Left forelimb (tissue), 1 donor: ENCODE measurements around the gene PRR35.

Source experiments
- DNase-seq: peaks from one replicate; pipeline ENCODE4 v3.0.0-alpha.2; 2018; ENCODE audit warnings: low spot score

PRR35 gene

DNA sequence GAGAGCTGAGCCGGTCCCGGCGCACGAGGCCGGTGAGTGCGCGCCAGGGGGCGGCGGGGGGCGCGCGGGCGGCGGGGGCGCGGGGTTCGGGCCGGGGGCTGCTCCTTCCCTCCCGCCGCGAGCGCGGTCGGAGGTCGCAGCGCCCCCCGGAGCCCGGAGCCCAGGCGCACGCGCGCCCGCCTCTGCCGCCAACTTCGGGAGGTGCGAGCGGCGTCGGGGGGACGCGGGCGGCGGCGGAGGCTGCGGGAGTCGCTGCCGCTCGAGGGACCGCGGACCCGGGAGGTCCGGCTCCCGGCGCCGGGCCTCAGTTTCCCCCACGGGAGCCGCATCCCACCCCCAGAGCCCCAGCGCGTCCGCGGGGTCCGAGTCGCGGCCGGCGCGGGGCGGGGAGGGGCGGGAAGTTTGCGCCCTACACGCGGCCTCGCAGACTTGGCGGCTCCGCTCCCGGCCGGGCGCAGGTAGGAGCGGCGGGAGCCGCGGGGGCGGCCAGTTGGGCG is at the start of gene PRR35:
PRR35 (plus strand) TSS at position 191 of the 497 bp plus-strand sequence. CDS start 2,901 bp downstream, outside the sequence.
- no peak for DNase-seq

DNA sequence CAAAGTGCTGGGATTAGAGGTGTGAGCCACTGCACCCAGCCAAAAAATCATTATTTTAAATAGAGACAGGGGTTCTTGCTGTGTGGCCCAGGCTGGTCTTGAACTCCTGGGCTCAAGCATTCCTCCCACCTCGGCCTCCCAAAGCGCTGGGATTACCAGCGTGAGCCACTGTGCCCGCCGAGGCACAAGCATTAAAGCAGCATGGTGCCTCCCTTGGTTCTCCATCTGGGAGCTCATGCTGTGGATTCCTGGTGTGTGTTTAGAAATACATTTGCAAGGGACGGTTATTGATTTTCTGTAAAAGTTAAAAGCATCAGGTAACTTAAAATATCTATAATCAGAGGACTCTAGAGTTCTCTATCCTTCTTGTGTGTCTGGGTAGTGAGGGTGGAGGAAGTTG is 47.4 kb upstream of the PRR35 start:
- no peak for DNase-seq

DNA sequence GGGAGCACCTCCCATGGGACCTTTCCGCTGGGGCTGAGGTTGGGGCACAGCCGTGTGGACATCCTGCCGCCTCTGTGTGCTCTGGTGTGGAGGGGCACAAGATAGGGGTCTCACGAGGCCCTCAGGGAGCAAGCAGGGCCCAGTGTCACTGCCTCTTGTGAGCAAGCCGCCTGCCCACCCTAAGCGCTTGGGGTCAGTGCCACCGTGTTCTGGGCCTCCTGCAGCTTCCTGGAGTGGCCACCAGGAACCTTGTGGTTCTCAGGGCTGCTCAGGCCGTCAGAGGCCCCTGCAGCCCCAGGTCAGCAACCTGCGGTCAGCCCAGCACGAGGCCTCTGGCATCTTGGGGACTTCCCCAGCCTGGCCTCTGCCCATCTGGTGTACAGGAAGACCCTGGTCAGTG is 46.2 kb upstream of the PRR35 start:
- no peak for DNase-seq

DNA sequence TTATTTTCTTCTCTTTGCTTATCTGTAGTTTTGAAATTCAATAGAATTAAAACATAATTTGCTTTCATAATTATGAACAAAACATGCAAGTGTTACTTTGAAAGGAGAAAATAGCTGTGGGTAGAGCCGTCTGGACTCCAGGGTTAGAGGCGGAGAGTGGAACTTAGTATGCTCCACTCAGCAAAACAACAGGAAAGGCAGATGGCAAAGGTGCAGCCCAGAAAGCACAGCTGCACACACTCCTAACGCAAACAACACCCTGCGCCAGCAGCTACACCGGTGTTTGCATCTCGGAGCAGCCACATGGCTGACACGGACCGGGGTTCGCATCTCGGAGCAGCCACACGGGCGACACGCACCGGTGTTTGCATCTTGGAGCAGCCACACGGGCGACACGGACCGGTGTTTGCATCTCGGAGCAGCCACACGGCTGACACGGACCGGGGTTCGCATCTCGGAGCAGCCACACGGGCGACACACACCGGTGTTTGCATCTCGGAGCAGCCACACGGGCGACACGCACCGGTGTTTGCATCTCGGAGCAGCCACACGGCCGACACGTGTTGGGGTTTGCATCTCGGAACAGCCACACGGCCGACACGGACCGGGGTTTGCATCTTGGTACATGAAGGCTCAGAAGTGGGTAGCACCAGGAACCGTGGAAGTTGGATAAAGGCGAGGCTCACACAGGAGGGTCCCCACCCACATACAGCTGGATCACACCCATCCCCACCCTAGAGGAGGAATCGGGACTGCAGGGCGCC is 44.8 kb upstream of the PRR35 start:
- no peak for DNase-seq

DNA sequence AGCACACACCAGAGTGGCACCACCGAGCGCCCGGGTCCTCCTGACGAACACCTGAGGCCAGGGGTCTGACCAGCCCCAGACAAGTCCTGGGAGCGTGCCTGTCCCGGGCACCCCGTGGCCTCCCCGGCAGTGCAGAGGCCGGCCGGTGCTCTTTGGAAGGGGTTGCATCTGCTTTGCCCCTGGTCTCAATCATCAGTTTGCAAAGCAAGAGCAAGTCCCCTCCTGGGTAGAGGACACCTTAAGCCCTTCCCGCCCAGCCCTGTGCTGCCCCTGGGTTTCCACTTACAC is 44.3 kb upstream of the PRR35 start:
- no peak for DNase-seq

DNA sequence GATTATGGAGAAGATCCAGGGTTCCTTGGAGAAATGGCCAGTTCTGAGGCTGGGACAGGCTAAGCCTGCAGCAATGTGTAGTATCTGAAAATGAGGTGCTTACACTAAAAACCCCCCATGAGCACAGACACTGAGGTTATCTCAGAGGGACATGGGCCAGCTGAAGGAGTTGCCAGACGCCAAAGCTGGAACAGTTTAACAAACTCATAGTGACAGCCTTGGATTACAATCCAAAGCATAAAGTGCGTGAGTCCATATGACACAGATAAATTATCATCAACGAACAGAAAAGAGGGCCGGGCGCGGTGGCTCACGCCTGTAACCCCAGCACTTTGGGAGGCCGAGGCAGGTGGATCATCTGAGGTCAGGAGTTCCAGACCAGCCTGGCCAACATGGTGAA is 43.9 kb upstream of the PRR35 start:
- no peak for DNase-seq

DNA sequence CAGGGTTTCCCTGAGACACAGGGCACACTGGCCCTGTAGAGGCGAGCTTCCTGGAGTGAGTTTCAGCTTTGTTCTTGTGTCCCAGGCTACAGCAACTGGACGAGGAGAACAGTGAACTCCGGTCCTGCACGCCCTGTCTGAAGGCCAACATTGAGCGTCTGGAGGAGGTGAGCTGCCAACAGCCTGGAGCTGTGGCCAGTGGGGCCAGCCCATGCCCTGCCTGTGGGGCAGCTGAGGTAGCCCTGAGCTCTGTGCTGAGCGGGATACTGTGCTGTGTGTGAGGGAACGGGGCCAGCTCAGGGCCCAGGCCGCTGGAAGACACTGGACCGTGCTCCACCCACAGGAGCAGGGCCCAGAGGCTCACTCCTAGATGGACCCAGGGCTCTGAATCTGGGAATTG is 41.3 kb upstream of the PRR35 start:
- DNase-seq: no peak

DNA sequence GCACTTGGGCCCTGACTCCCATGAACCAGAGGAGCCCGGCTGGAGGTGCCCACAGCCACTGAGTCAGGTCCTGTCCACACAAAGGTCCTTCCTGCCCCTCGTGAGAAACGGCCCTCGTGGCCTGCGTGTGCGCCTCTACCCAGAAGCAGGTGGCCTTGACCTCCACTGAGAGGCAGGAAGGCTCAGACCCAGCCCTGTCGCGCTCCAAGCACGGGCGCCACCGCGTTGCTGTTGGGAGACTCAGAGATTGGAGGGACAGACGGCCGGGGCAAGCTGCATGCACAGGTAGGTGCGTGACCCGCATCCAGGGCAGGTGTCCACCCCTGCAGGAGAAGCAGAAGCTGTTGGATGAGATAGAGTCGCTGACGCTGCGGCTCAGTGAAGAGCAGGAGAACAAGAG is 40.8 kb upstream of the PRR35 start:
- no peak for DNase-seq

DNA sequence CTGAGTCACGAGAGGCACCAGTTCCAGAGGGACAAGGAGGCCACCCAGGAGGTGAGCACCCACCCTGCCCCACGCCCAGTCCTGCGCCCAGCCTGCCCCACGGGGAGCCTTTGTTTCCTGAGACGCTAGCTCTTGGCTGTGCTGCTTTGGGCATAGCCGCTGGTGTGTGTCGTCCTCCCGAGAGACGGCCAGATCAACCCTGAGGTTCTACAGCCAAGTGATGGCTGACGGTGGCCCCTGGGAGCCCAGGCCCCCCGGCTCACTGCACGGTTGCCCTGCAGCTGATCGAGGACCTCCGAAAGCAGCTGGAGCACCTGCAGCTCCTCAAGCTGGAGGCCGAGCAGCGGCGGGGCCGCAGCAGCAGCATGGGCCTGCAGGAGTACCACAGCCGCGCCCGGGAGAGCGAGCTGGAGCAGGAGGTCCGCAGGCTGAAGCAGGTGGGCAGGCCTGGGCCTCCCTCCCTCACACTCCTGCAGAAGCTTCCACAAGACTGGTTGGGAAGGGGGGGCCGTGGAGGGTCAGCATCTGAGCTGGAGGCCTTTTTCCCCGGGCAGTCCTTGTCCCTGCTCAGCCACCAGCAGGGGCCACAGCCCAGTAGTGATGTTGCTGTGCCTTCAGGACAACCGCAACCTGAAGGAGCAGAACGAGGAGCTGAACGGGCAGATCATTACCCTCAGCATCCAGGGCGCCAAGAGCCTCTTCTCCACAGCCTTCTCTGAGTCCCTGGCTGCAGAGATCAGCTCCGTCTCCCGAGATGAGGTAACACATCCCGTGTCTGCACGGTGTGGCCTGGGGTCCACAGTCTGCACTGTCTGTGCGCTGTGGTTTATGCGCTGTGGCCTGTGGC is 40.1 kb upstream of the PRR35 start:
- no peak for DNase-seq

DNA sequence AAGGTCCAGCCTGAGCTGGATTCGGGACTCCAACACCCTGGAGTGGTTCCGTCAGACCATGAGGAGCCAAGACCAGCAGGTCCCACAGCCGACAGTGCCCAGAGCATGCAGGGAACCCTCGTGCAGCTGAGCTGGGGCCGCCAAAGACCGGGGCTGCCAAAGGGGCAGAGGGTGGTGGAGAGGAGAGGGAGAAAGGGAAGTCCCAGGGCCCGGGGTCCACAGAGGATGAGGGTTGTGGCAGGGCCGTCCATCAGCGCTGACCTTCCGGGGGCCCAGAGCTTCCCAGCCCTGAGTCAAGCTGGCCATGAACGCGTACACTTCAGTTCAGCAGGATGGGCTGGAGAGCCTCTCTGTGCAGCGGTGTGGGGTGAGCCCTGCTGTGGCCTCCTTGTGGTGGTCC is 39.3 kb upstream of the PRR35 start:
- DNase-seq: no peak

DNA sequence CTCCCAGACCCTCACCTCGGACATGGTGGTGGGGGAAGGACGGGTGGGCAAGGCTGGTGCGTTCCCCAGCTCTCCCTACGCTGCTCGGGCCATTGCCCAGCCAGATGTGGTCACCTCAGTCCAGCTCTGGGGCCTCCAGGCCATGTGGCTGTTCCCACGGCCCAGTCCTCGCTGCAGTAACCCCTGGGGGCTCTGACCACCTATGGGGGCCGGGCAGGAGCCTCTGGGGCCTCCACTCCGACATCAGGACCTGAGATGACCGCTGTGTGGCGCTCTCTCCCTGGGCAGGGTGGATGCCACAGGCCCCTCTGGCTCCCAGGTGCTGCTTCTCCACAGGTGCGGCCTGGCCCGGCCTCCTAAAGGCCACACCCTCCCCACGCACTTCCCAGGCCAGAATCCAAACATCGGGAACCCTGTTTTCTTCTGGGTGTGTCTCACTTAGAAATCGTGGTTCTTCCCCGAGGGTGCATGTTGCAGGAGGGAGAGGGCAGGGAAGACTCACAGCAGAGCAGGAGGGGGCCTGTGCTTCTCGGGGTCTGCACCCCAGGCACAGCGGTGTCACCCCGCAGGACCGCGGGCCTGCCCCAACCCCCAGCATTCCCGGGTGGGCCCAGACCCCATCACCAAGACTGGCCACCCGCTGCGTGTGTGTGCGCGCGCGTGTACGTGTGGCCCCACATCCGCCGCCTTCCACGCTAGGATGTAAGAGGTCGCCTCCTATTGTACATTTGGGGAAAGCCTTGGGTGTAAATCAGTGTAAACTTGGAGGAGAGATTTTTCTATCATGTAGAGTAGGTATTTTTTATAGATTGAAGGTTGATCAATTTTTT is 38.6 kb upstream of the PRR35 start:
- no peak for DNase-seq

DNA sequence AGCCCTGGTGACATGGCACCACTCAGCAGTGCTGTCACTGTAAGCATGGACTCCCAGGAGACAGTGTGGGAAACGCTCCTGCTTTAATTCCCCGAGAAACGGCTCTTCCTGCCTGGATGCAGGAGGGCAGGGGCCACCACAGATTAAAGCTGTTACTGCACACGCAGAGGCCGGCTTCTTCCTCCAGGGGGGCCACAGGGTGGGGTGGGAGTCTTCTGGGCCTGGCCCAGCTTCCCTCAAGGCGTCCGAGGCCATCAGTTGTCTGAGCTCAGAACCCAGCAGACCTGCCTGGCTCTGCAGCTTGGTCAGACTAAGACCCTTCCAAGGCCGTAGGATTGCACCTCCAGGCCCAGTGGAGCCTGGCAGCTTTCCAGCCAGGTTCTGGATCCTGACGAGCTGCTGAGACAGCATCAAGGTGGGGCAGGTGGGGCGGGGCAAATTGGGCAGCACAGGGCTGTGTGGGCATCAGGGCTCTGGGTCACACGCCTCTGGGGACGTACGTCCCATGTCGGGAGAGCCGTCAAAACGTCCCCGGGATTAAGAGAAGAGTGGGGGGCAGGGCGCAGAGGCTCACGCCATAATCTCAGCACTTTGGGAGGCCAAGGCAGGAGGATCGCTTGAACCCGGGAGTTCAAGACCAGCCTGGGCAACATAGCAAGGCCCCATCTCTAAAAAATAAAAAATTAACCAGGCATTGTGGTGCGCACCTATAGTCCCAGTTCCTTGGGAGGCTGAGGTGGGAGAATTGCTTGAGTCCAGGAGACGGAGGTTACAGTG is 37.7 kb upstream of the PRR35 start:
- DNase-seq: no peak

DNA sequence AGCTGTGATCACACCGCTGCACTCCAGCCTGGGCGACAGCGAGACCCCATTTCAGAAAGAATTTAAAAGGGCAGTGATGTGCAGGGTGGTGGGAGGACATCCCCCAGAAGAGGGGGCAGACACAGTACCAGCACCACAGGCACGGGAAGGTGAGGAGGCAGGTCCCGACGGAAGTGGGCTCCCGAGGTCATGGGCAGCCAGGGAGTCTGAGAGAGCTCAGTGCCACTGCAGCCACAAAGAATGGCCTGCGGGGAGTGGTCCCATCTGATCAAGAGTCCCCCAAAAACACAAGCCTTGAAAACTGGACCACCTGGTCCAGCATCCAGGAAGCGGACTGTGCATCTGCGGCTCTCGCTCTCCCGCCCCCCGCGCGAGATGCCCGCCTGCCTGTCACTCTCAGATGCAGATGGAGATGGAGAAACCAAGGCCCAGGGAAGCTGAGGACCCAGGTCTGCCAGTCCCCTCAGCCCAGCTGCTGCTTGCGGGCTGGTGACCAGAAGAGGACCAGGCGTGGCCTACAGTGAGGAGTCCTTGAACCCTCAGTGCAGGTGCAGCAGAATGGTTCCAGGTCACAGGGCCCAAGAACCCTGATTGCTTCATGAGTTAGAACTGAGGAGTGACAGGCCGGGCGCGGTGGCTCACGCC is 37.0 kb upstream of the PRR35 start:
- no peak for DNase-seq

DNA sequence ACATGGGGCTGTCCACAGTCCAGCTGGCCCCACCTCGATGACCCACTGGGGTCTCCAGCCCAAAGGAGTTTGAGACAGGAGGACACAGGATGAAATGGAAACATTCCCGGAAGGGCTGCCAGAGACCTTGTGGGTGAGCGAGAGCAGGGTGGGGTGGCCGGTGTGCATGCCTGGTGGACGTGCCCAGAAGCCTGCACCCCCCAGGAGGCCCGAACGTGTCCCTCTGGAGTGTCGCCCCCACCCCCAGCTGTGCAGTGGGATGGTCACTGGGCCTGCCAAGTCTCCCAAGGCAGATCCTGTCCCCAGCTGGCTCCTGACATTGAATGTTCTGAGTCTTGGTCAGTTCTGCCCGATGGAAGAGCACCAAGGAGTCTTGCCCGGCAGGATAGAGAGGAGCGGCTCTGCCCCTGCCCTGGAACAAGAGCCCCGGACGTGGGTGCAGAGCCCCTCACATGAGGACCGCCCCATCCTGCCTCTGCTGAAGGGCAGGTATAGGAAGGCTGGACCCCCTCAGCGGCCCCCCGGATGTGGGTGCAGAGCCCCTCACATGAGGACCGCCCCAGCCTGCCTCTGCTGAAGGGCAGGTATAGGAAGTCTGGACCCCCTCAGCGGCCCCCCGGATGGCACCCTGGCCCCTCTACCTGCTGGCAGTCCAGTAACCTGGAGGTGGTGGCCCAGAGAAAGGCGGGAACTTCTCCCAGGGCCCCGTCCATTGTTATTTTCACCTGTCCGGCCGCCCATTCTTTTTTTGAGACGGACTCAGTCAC is 35.7 kb upstream of the PRR35 start:
- DNase-seq: no peak

DNA sequence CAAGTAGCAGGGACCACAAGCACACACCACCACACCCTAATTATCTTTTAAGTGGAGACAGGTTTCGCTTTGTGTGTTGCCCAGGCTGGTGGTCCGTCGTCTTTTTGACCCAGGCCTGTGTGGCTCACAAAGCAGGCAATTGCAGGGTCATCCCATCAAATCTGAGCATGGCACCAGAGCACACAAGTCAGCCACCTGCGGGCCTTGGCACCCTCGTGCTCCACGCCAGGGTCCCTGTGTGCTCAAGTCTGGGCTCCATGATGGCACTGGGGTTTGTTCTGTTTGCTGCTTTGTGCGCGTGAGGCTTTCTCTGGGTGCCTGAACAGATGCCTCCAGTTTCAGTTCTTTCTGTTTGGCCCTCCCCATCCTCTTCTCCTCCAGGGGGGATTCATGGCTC is 35.1 kb upstream of the PRR35 start:
- no peak for DNase-seq

DNA sequence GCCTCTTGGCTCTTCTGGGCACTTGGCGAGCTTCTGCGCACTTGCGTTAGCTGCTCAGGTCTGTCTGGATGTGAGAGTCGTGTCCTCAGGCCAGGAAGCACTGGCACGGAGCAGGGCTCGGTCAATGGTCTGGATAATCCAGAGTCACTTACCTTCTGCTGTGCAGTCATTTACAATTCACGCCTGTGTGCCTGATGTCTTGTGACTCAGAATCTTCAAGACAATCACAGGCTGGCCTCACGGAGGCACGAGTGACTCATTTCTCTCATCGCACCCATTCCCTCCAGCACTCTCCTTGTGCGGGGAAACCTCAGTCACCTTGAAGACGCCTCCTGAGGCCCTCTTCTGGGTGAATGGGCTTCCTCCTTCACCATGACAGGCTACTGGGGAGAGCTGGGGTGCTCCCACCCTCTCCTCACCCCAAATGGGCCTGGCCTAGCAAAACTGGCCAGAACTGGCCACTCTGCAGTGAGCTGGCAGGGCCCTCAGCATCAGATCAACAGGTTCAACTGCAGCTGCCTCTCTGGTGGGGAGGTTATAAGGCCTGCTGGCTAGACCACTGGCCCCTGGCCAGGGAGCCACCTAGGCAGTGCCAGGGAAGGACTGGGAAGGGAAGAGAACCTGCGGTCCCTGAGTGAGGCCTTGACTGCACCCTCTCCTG is 34.5 kb upstream of the PRR35 start:
- no peak for DNase-seq

DNA sequence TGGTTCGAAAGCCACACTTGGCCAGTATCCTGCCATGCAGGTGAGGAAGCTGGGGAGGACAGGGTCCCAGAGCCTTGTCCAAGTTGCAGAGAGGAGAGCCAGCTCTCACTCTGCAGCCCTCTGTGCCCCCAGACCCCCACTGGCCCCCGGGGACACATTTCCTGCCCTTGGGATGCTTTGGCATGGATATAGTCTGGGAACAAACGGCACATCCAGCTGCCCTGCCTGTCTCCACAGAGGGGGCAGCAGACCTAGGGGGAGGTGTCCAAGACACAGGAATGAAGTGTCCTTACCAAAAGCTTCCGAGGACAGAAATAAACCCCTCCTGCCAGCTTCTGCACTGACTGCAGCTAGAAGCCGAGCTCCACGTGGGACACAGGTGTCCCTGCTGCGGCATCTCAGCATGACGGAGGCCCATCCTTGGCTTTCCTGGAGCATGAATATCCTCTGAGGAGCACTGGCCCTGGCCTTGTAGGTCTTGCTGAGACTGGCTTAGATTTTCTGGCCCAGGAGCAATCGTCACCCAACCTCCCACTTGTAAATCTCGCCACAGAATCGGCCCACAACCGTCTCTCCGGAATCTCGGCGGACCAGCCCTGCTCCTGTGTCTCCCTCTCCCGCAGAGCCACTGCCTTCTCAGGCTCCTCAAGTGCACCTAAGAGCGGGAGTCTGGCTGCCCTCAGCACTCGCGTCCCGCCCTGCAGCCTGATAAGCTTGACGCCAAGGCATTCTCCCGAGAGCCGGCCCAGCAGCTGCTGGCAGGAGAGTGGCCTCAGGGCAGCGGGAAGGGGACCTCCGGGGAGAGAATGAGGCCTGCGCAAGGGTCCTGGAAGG is 33.8 kb upstream of the PRR35 start:
- no peak for DNase-seq

DNA sequence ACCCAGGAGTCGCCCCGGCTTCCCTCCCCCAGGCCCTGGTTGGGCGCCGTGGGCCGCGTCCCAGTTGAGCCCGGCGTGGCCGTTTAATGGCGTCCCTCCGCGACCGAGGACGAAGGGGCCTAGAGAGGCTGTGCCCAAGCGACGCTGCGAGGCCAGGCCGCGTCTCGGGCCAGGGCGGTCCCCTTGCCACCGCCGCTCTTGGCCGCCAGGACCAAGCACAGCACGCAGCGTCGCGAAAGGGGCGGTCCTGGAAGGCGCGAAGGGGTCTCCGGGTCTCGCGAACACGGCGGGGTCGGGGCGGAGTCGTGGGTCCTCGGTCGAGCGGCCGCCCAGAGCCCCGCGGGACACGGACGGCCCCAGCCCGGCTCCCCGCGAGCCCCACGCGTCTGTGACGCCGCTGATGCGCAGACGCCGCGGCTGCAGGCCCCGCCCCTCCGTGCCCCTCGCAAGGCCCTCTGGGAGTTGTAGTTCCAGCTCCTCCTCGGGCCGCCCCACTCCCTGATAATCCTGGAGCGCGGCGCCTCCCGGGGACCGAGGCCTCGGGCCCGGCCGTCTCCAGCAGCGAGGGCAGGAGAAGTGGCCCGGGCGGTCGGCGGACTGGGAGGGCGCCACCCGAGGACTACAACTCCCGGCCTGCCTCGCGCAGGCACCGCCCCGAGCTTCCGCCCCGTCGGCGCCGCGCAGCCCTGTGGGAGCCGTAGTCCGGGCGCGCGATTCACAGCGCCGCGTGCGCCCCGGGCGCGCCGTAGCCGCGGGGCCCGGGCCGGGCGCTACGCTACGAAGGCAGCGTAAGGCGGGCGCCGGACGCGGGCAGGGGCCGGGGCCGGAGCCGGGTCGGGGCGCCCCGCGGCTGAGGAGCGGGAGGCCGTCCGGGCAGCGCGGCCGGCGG is 32.9 kb upstream of the PRR35 start, which contains the start of gene CAPN15:
CAPN15 (plus strand) TSS at position 698 of the 889 bp plus-strand sequence. CDS start 19,127 bp downstream, outside the sequence.
- peak; percentile 94 for DNase-seq
